ENCODE measurements around the gene CTIF.

CTIF gene

DNA sequence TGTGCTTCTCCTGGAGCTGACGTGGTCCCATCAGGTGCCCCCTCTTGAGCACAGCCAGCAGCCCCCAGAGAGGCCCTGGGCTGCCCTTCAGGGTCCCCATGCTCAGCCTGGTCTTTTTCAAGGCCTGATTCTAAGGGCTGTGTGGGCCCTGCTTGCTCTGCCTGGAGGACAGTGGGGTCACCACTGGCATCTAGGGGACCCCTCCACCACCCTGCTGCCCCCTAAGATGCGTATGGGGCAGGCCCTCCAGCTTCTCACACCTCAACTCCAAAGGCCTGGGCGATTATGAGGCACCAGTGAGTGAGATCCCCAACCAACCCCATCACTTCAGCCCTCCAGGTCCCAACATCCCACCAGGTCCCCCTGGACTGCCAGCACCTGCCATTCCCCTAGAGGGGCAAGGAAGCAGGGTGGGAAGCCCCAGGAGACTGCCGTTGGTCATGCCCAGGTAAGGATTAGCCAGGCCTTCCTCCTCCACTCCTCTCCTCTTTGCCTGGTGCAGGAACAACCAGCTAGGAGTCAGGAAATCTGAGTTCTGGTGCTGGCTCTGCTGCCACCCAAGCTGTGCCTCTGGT, 297.5 kb downstream of the CTIF start:
- peaks cover 14% of the 10 kb centered on the region for H3K4me1 ChIP-seq (ENCODE audit: control insufficient read depth, insufficient read depth, low read length)

DNA sequence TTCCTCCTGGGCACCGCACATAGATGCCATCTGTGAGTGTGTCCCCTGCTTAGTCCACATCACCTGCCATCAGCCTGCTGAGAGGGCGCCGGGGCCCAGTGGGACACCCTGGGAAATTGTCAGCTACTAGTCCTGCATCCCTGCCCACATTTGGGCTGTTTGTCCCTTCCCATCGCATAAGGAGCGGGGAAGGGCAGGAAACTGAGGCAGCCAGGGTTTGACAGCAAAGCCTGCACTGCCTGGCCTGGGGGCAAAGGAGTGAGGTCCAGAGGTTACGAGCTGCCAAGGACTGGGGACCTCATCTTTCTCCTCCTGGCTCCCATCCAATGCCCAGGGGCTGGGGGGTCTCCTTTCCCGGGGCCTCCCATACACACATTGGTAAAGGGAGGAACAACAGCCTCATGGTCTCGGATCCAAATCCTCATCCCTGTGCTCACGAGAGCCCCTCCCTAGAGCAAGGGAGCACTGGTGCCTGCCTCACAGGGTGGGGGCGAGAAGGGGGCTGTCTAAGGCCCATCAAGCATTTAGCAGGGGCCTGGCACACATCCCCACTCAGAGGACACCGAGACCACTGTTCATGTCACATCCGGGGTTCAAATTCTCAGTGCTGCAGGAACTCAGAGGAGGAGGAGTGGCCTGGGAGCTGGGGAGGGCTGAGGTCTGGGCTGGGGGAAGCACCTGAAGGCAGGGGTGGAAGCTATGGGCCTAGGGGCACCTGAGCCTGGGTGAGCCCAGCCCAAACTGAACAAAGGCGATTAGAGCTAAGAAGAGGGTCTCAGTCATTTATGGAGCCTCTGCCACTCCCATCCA, 298.2 kb downstream of the CTIF start:
- Histone ChIP-seq H3K4me3 (ENCODE audit: low read depth, low read length) (no peak overlapping the region), H3K27ac (ENCODE audit: low read depth, low read length) (no peak overlapping the region), H3K9me3 (ENCODE audit: control insufficient read depth, insufficient read depth, low read length) (no peaks in the 10 kb centered on the region), H3K9ac (ENCODE audit: low read depth, low read length) (no peak overlapping the region), H3K36me3 (ENCODE audit: control insufficient read depth, insufficient read depth, low read length) (no peaks in the 10 kb centered on the region), H3K4me1 (ENCODE audit: control insufficient read depth, insufficient read depth, low read length) (peaks cover 14% of the 10 kb centered on the region), H3K27me3 (ENCODE audit: control insufficient read depth, insufficient read depth, low read length) (no peaks in the 10 kb centered on the region)

More for the DNA sequence above, 297.5 kb downstream of the CTIF start:
- Histone ChIP-seq H3K9me3 (ENCODE audit: control insufficient read depth, insufficient read depth, low read length) (no peaks in the 10 kb centered on the region), H3K27me3 (ENCODE audit: control insufficient read depth, insufficient read depth, low read length) (no peaks in the 10 kb centered on the region), H3K36me3 (ENCODE audit: control insufficient read depth, insufficient read depth, low read length) (no peaks in the 10 kb centered on the region), H3K9ac (ENCODE audit: low read depth, low read length) (no peak overlapping the region), H3K27ac (ENCODE audit: low read depth, low read length) (peak overlapping the region; percentile 12), H3K4me3 (ENCODE audit: low read depth, low read length) (no peak overlapping the region)

- no peak overlapping the region for H3K9ac ChIP-seq (ENCODE audit: low read depth, low read length)
- no peaks in the 10 kb centered on the region for H3K27me3 ChIP-seq (ENCODE audit: control insufficient read depth, insufficient read depth, low read length)
- H3K4me1 ChIP-seq (ENCODE audit: control insufficient read depth, insufficient read depth, low read length) = peaks cover 20% of the 10 kb centered on the region
- no peak overlapping the region for H3K4me3 ChIP-seq (ENCODE audit: low read depth, low read length)
- H3K27ac ChIP-seq (ENCODE audit: low read depth, low read length) = no peak overlapping the region
- no peaks in the 10 kb centered on the region for H3K9me3 ChIP-seq (ENCODE audit: control insufficient read depth, insufficient read depth, low read length)
- H3K36me3 ChIP-seq (ENCODE audit: control insufficient read depth, insufficient read depth, low read length) = no peaks in the 10 kb centered on the region
These were observed 298.8 kb downstream of the CTIF start for GRCh38 chr18:48837676-48838075.

- no peak overlapping the region for H3K27ac ChIP-seq (ENCODE audit: low read depth, low read length)
These were observed 299.4 kb downstream of the CTIF start for GRCh38 chr18:48838166-48838775.

GRCh38 chr18:48838921-48839818, 300.3 kb downstream of the CTIF start:
- Histone ChIP-seq H3K27me3 (ENCODE audit: control insufficient read depth, insufficient read depth, low read length) (no peaks in the 10 kb centered on the region), H3K4me1 (ENCODE audit: control insufficient read depth, insufficient read depth, low read length) (peaks cover 15% of the 10 kb centered on the region), H3K4me3 (ENCODE audit: low read depth, low read length) (no peak overlapping the region), H3K36me3 (ENCODE audit: control insufficient read depth, insufficient read depth, low read length) (no peaks in the 10 kb centered on the region), H3K9me3 (ENCODE audit: control insufficient read depth, insufficient read depth, low read length) (no peaks in the 10 kb centered on the region), H3K27ac (ENCODE audit: low read depth, low read length) (no peak overlapping the region), H3K9ac (ENCODE audit: low read depth, low read length) (no peak overlapping the region)

More at GRCh38 chr18:48838166-48838775, 299.4 kb downstream of the CTIF start:
- no peaks in the 10 kb centered on the region for H3K27me3 ChIP-seq (ENCODE audit: control insufficient read depth, insufficient read depth, low read length)
- no peak overlapping the region for H3K4me3 ChIP-seq (ENCODE audit: low read depth, low read length)
- H3K9me3 ChIP-seq (ENCODE audit: control insufficient read depth, insufficient read depth, low read length) = no peaks in the 10 kb centered on the region
- H3K4me1 ChIP-seq (ENCODE audit: control insufficient read depth, insufficient read depth, low read length) = peaks cover 18% of the 10 kb centered on the region
- no peak overlapping the region for H3K9ac ChIP-seq (ENCODE audit: low read depth, low read length)
- no peaks in the 10 kb centered on the region for H3K36me3 ChIP-seq (ENCODE audit: control insufficient read depth, insufficient read depth, low read length)

DNA sequence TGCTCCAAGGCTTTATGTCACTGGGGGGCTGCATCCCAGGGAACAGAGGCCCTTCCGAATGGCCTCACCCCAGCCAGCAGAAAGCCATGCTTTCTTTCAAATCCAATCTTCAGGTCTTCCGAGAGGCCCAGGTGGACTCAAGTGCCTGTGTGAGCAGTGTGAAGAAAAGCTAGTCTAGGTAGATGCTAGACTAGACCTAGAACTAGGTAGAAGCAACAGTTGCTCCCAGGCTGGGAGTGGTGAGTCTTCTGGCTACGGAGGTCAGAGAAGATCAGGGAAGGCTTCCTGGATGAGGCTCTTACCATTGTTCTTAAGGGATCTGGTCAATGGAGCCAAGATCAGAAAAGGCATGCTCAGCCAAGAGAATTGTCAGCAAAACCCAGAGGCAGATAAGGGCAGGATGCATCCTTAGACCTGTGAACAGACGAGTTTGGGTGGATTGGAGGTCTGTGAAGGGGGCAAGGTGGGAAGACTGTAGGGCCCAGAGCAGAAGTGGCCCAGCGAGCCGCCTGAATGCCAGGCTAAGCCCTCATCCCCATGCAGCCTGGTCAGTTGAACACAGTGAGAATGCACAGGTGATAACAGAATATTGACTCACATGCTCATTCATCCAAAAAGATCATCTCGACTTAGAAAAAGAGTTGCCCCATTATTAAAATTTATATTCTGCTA, 301.1 kb downstream of the CTIF start:
- Histone ChIP-seq H3K27ac (ENCODE audit: low read depth, low read length) (no peak overlapping the region), H3K9me3 (ENCODE audit: control insufficient read depth, insufficient read depth, low read length) (no peaks in the 10 kb centered on the region), H3K4me1 (ENCODE audit: control insufficient read depth, insufficient read depth, low read length) (peaks cover 10% of the 10 kb centered on the region), H3K9ac (ENCODE audit: low read depth, low read length) (no peak overlapping the region), H3K27me3 (ENCODE audit: control insufficient read depth, insufficient read depth, low read length) (no peaks in the 10 kb centered on the region), H3K36me3 (ENCODE audit: control insufficient read depth, insufficient read depth, low read length) (no peaks in the 10 kb centered on the region), H3K4me3 (ENCODE audit: low read depth, low read length) (no peak overlapping the region)

DNA sequence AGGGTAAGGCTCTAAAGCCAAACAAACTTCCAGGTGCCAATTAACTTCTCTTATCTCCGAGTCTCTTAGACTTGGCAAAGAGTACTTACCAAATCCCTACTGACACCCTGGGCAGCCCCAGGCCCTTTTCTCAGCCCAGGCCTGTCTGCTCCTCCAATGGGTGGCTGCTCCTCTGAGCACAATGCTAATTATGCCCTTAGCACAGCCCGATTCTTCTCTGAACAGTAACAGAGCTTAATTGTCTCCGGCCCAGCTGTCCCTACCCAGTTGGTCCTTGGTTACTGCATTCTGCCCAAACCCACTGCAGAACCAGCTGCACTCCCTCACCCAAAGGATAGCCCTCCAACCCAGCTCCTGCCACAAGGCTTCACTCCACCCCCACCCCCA, 301.7 kb downstream of the CTIF start:
- Histone ChIP-seq H3K4me3 (ENCODE audit: low read depth, low read length) (no peak overlapping the region), H3K36me3 (ENCODE audit: control insufficient read depth, insufficient read depth, low read length) (no peaks in the 10 kb centered on the region), H3K9ac (ENCODE audit: low read depth, low read length) (no peak overlapping the region), H3K27me3 (ENCODE audit: control insufficient read depth, insufficient read depth, low read length) (no peaks in the 10 kb centered on the region), H3K27ac (ENCODE audit: low read depth, low read length) (no peak overlapping the region), H3K9me3 (ENCODE audit: control insufficient read depth, insufficient read depth, low read length) (no peaks in the 10 kb centered on the region), H3K4me1 (ENCODE audit: control insufficient read depth, insufficient read depth, low read length) (peaks cover 8% of the 10 kb centered on the region; the same call in 1 of the 2 replicates)

GRCh38 chr18:48841381-48842258, 302.8 kb downstream of the CTIF start:
- no peak overlapping the region for H3K9ac ChIP-seq (ENCODE audit: low read depth, low read length)
- peaks cover 8% of the 10 kb centered on the region; the same call in 1 of the 2 replicates for H3K4me1 ChIP-seq (ENCODE audit: control insufficient read depth, insufficient read depth, low read length)
- H3K9me3 ChIP-seq (ENCODE audit: control insufficient read depth, insufficient read depth, low read length) = no peaks in the 10 kb centered on the region
- no peak overlapping the region for H3K4me3 ChIP-seq (ENCODE audit: low read depth, low read length)
- H3K27ac ChIP-seq (ENCODE audit: low read depth, low read length) = no peak overlapping the region
- H3K27me3 ChIP-seq (ENCODE audit: control insufficient read depth, insufficient read depth, low read length) = no peaks in the 10 kb centered on the region
- no peaks in the 10 kb centered on the region for H3K36me3 ChIP-seq (ENCODE audit: control insufficient read depth, insufficient read depth, low read length)

- H3K4me1 ChIP-seq (ENCODE audit: control insufficient read depth, insufficient read depth, low read length) = peaks cover 8% of the 10 kb centered on the region; the same call in 1 of the 2 replicates
- no peak overlapping the region for H3K4me3 ChIP-seq (ENCODE audit: low read depth, low read length)
- H3K27me3 ChIP-seq (ENCODE audit: control insufficient read depth, insufficient read depth, low read length) = no peaks in the 10 kb centered on the region
- H3K36me3 ChIP-seq (ENCODE audit: control insufficient read depth, insufficient read depth, low read length) = no peaks in the 10 kb centered on the region
- H3K9ac ChIP-seq (ENCODE audit: low read depth, low read length) = no peak overlapping the region
- H3K27ac ChIP-seq (ENCODE audit: low read depth, low read length) = no peak overlapping the region
- H3K9me3 ChIP-seq (ENCODE audit: control insufficient read depth, insufficient read depth, low read length) = no peaks in the 10 kb centered on the region
These were observed 303.6 kb downstream of the CTIF start for GRCh38 chr18:48842259-48843061.
